Neuronal stem cell (in vitro differentiated cells): ENCODE data around the gene LPIN3.

Source experiments
- DNase-seq: peaks from one replicate; pipeline ENCODE4 v3.0.0-alpha.2; 2013; ENCODE audit warnings: low spot score
- H2AFZ ChIP-seq: one replicate; pipeline ENCODE4 v1.6.1; 2013; ENCODE audit warnings: mild to moderate bottlenecking, low read length, inconsistent platforms
- H2AK5ac ChIP-seq: 2 replicates; pipeline ENCODE4 v1.6.1; 2013; ENCODE audit warnings: low read depth, mild to moderate bottlenecking, inconsistent platforms, low read length, moderate library complexity, mixed read lengths
- H2BK120ac ChIP-seq: 2 replicates; pipeline ENCODE4 v1.6.1; 2013; ENCODE audit warnings: low read depth, mild to moderate bottlenecking, inconsistent platforms, low read length, moderate library complexity, mixed read lengths
- H2BK12ac ChIP-seq: one replicate; pipeline ENCODE4 v1.6.1; 2013; ENCODE audit warnings: low read length, inconsistent platforms
- H2BK15ac ChIP-seq: 2 replicates; pipeline ENCODE4 v1.6.1; 2013; ENCODE audit warnings: mild to moderate bottlenecking, low read length, inconsistent platforms, mixed read lengths
- H2BK5ac ChIP-seq: one replicate; pipeline ENCODE4 v1.6.1; 2013; ENCODE audit warnings: inconsistent platforms, mild to moderate bottlenecking, low read length, moderate library complexity
- H3K14ac ChIP-seq: one replicate; pipeline ENCODE4 v1.6.1; 2013; ENCODE audit warnings: low read length, inconsistent platforms
- H3K18ac ChIP-seq: 2 replicates; pipeline ENCODE4 v1.6.1; 2013; ENCODE audit warnings: low read length, inconsistent platforms
- H3K23ac ChIP-seq: 2 replicates; pipeline ENCODE4 v1.6.1; 2013; ENCODE audit warnings: low read depth, mild to moderate bottlenecking, mixed read lengths, low read length, inconsistent platforms; ENCODE audit not compliant: poor library complexity
- H3K27ac ChIP-seq: replicated peaks from 3 replicates; pipeline ENCODE4 v1.5.1; 2013; ENCODE audit warnings: low read length, inconsistent platforms
- H3K27me3 ChIP-seq, 3 experiments: 2 replicates each; pipeline ENCODE4 v1.6.1; 2013; ENCODE audit warnings: low read length in 3 of 3, mild to moderate bottlenecking in 2 of 3, inconsistent platforms in 1 of 3, low read depth in 1 of 3, mixed read lengths in 1 of 3, moderate library complexity in 1 of 3; ENCODE audit not compliant: control insufficient read depth in 3 of 3, insufficient read depth in 3 of 3
- H3K36me3 ChIP-seq, 2 donors: replicated peaks in 1 of 2; 2 replicates each; pipeline ENCODE4 v1.6.1; 2013; ENCODE audit warnings: low read length in 2 of 2; ENCODE audit not compliant: control insufficient read depth in 2 of 2, insufficient read depth in 2 of 2
- H3K4ac ChIP-seq: 2 replicates; pipeline ENCODE4 v1.6.1; 2013; ENCODE audit warnings: inconsistent platforms, mild to moderate bottlenecking, low read length, moderate library complexity
- H3K4me1 ChIP-seq, 2 donors: 1 replicate in 1 of 2; 2 replicates in 1 of 2; pipeline ENCODE4 v1.6.1; 2013; ENCODE audit warnings: low read length in 2 of 2, low read depth in 1 of 2; ENCODE audit not compliant: control insufficient read depth in 2 of 2, insufficient read depth in 1 of 2
- H3K4me2 ChIP-seq: one replicate; pipeline ENCODE4 v1.6.1; 2013; ENCODE audit warnings: mild to moderate bottlenecking, low read length, inconsistent platforms; ENCODE audit not compliant: insufficient read depth, poor library complexity, severe bottlenecking
- H3K4me3 ChIP-seq, 2 donors: 2 replicates each; pipeline ENCODE4 v1.5.1; 2013; ENCODE audit warnings: low read length in 2 of 2, mild to moderate bottlenecking in 2 of 2, inconsistent platforms in 1 of 2, moderate library complexity in 1 of 2
- H3K79me1 ChIP-seq: one replicate; pipeline ENCODE4 v1.6.1; 2013; ENCODE audit warnings: low read depth, mild to moderate bottlenecking, inconsistent platforms, low read length, moderate library complexity
- H3K9ac ChIP-seq: one replicate; pipeline ENCODE4 v1.6.1; 2013; ENCODE audit warnings: mild to moderate bottlenecking, low read depth, low read length, inconsistent platforms; ENCODE audit not compliant: poor library complexity
- H3K9me3 ChIP-seq, 2 donors: replicated peaks in 1 of 2; 2 replicates each; pipeline versions ENCODE3 to v1.6.1; 2013; ENCODE audit warnings: low read length in 2 of 2, mild to moderate bottlenecking in 2 of 2, inconsistent platforms in 1 of 2, low read depth in 1 of 2, mixed read lengths in 1 of 2, moderate library complexity in 1 of 2; ENCODE audit not compliant: control insufficient read depth in 2 of 2, insufficient read depth in 1 of 2
- H4K8ac ChIP-seq: one replicate; pipeline ENCODE4 v1.6.1; 2013; ENCODE audit warnings: low read depth, mild to moderate bottlenecking, inconsistent platforms, low read length, moderate library complexity
- H4K91ac ChIP-seq: one replicate; pipeline ENCODE4 v1.6.1; 2013; ENCODE audit warnings: low read length, low read depth, mild to moderate bottlenecking, inconsistent platforms; ENCODE audit not compliant: poor library complexity
- WGBS, 2 donors: extraction: QIAGEN DNeasy Blood & Tissue Kit; methylation state at CpG; one replicate each; pipeline ENCODE4 v1.1.7; 2013; ENCODE audit warnings: missing lambda C conversion rate in 2 of 2, mixed read lengths in 1 of 2; ENCODE audit not compliant: insufficient read length in 2 of 2, insufficient replicate concordance in 1 of 2; ENCODE audit errors: extremely low coverage in 2 of 2; 5-methylcytosine and 5-hydroxymethylcytosine counted together

Gene LPIN3

GRCh38 chr20:41352106-41352505, 11.5 kb downstream of the LPIN3 start:
- Histone ChIP-seq H3K4ac (no peak overlapping the region), H3K9me3 (no peaks in the 10 kb centered on the region), H2AK5ac (peak overlapping the region; percentile 11), H3K4me3 (no peak overlapping the region), H3K23ac (no peak overlapping the region), H3K4me1 (peaks cover 3 to 6% of the 10 kb centered on the region in 2 donors), H3K27ac (no peak overlapping the region), H2BK5ac (no peak overlapping the region), H3K27me3 (no peaks in the 10 kb centered on the region), H3K36me3 (no peaks in the 10 kb centered on the region), H2BK120ac (no peak overlapping the region), H3K18ac (no peak overlapping the region), H2AFZ (no peak overlapping the region), H2BK15ac (no peak overlapping the region), H3K79me1 (no peaks in the 10 kb centered on the region), H3K14ac (no peak overlapping the region), H2BK12ac (no peak overlapping the region), H4K91ac (no peak overlapping the region), H4K8ac (no peak overlapping the region), H3K9ac (no peak overlapping the region), H3K4me2 (no peak overlapping the region)
- WGBS, 2 donors = no CpG with 5 or more reads among the region's 4 CpGs
- no peak for DNase-seq

GRCh38 chr20:41352666-41353065, 12.0 kb downstream of the LPIN3 start:
- H2BK12ac ChIP-seq = no peak overlapping the region
- no peak overlapping the region for H3K4ac ChIP-seq
- no peaks in the 10 kb centered on the region for H3K27me3 ChIP-seq
- no peak overlapping the region for H3K4me2 ChIP-seq
- peaks cover under 1% of the 10 kb centered on the region in 2 donors for H3K4me1 ChIP-seq
- no peaks in the 10 kb centered on the region for H3K79me1 ChIP-seq
- H2AFZ ChIP-seq = no peak overlapping the region
- H3K14ac ChIP-seq = no peak overlapping the region
- H3K27ac ChIP-seq = no peak overlapping the region
- no CpG with 5 or more reads among the region's 5 CpGs for WGBS, 2 donors
- H3K4me3 ChIP-seq = no peak overlapping the region
- H2BK15ac ChIP-seq = no peak overlapping the region
- H4K91ac ChIP-seq = no peak overlapping the region
- H2AK5ac ChIP-seq = no peak overlapping the region
- no peak overlapping the region for H3K18ac ChIP-seq
- DNase-seq = no peak
- no peak overlapping the region for H3K23ac ChIP-seq
- no peaks in the 10 kb centered on the region for H3K36me3 ChIP-seq
- no peak overlapping the region for H4K8ac ChIP-seq
- H3K9me3 ChIP-seq = no peaks in the 10 kb centered on the region
- H2BK5ac ChIP-seq = no peak overlapping the region
- H2BK120ac ChIP-seq = no peak overlapping the region
- H3K9ac ChIP-seq = no peak overlapping the region

GRCh38 chr20:41353530-41353929, 12.9 kb downstream of the LPIN3 start:
- Histone ChIP-seq H3K27me3 (no peaks in the 10 kb centered on the region), H2BK120ac (no peak overlapping the region), H3K18ac (no peak overlapping the region), H3K4me3 (peak overlapping the region in 1 of 2 donors; percentile 31), H3K79me1 (no peaks in the 10 kb centered on the region), H4K8ac (no peak overlapping the region), H3K9ac (peak overlapping the region; percentile 1), H4K91ac (no peak overlapping the region), H3K4me2 (no peak overlapping the region), H2BK12ac (no peak overlapping the region), H2AK5ac (no peak overlapping the region), H3K4me1 (no peaks in the 10 kb centered on the region), H2AFZ (no peak overlapping the region), H2BK5ac (no peak overlapping the region), H2BK15ac (no peak overlapping the region), H3K4ac (no peak overlapping the region), H3K14ac (peak overlapping the region; percentile 57), H3K27ac (no peak overlapping the region), H3K23ac (no peak overlapping the region), H3K36me3 (no peaks in the 10 kb centered on the region), H3K9me3 (no peaks in the 10 kb centered on the region)
- DNase-seq = no peak

GRCh38 chr20:41355192-41355591, 14.6 kb downstream of the LPIN3 start:
- WGBS, 2 donors = no CpG with 5 or more reads among the region's 3 CpGs
- Histone ChIP-seq H3K14ac (no peak overlapping the region), H3K4ac (no peak overlapping the region), H3K79me1 (no peaks in the 10 kb centered on the region), H4K8ac (no peak overlapping the region), H3K4me1 (no peaks in the 10 kb centered on the region), H3K9me3 (no peaks in the 10 kb centered on the region), H3K23ac (peak overlapping the region; percentile 83), H3K27ac (no peak overlapping the region), H2BK12ac (no peak overlapping the region), H3K4me3 (no peak overlapping the region), H3K36me3 (no peaks in the 10 kb centered on the region), H2AK5ac (no peak overlapping the region), H2AFZ (no peak overlapping the region), H3K27me3 (no peaks in the 10 kb centered on the region), H3K18ac (no peak overlapping the region), H3K9ac (no peak overlapping the region), H3K4me2 (no peak overlapping the region), H2BK120ac (no peak overlapping the region), H2BK5ac (no peak overlapping the region), H4K91ac (no peak overlapping the region), H2BK15ac (no peak overlapping the region)
- DNase-seq = no peak
